ENCODE results near the gene DISP3. TPM values are rescaled to one million over a fixed set of nuclear protein-coding genes. Genes with fewer than 3 reads are reported as not detected.

Gene DISP3
- total and polyA plus RNA-seq, 9 of the 15 experiments (the other 6 are each of a cell fraction or from before 2014, with no cell fraction given), result 0.03 to 0.19 (median 0.15) TPM; not detected in 5

GRCh38 chr1:11471473-11471872, 7.5 kb upstream of the DISP3 start:
- Histone ChIP-seq H3K9me1 (ENCODE audit: control insufficient read depth, insufficient read depth, low read length) (no peaks in the 10 kb centered on the region), H3K79me2 (ENCODE audit: control insufficient read depth, insufficient read depth, low read length) (no peaks in the 10 kb centered on the region), H3K36me3 (ENCODE audit: control insufficient read depth, insufficient read depth, low read length) (no peaks in the 10 kb centered on the region), H3K9ac (ENCODE audit: insufficient read depth in 1 of 2, low read depth in 2 of 2, low read length in 2 of 2) (no peak overlapping the region), H3K9me3 (replicated peaks; ENCODE audit: control insufficient read depth, insufficient read depth, low read depth, low read length) (no peaks in the 10 kb centered on the region), H3K4me3 (no peak overlapping the region), H4K20me1 (replicated peaks; ENCODE audit: control insufficient read depth, insufficient read depth, low read length) (peaks cover 13% of the 10 kb centered on the region), H3K27ac (ENCODE audit: extremely low read depth, low read depth, low read length) (no peak overlapping the region), H3K4me1 (replicated peaks in 1 of 2; ENCODE audit: control insufficient read depth in 2 of 2, insufficient read depth in 2 of 2, low read length in 2 of 2) (no peaks in the 10 kb centered on the region), H2AFZ (ENCODE audit: low read depth, low read length) (no peak overlapping the region), H3K4me2 (ENCODE audit: insufficient read depth, low read length) (no peak overlapping the region), H3K27me3 (ENCODE audit: control insufficient read depth in 2 of 2, insufficient read depth in 2 of 2, low read length in 2 of 2) (no peaks in the 10 kb centered on the region; a peak in 2 of 5 replicates)
- no peak for FAIRE-seq
- WGBS (ENCODE audit: insufficient coverage, low coverage, missing lambda C conversion rate), result 11% methylated on average over 1 of the region's 1 CpG
- no peak for ATAC-seq
- intact Hi-C loops (cut with micrococcal nuclease) (loop anchor here (5.0 kb wide), 1 partner anchor 171 kb away; no protein-coding TSS in a partner anchor), in situ Hi-C loops (cut with MboI) (no loop called here)
- TF ChIP-seq SREBF2 (CRISPR knock-in tag; IDR thresholded peaks at IDR 0.05), result no peak
- no peak for TF ChIP-seq SETDB1 (IDR thresholded peaks at IDR 0.05; ENCODE audit: low read length)
- no peak for TF ChIP-seq ZNF717 (CRISPR knock-in tag; IDR thresholded peaks at IDR 0.05)
- TF ChIP-seq ZNF263 (CRISPR knock-in tag; IDR thresholded peaks at IDR 0.05; ENCODE audit: borderline replicate concordance), result peak; percentile 53; the same call in 1 of the 2 replicates
- TF ChIP-seq ZNF232 (CRISPR knock-in tag; IDR thresholded peaks at IDR 0.05), result no peak
- no peak for TF ChIP-seq JUND (IDR thresholded peaks at IDR 0.05; ENCODE audit: borderline replicate concordance, low read depth, low read length)
- TF ChIP-seq JUND (tag; IDR thresholded peaks at IDR 0.05; ENCODE audit: borderline replicate concordance, low read depth, low read length), result no peak
- CTCF ChIA-PET (ENCODE audit: low intra/inter-chr PET ratio), result no interaction called here
- POLR2A ChIA-PET, result interaction anchor here (0.6 kb wide), 1 partner anchor 154 kb away, joined by 3 read pairs; no protein-coding TSS in a partner anchor
- no peak for DNase-seq (ENCODE audit: extremely low read depth in 1 of 4, low spot score in 3 of 4)
- BruUV-seq (replicated peaks), result no TSS peak

- intact Hi-C loops (cut with micrococcal nuclease), result loop anchor here (5.0 kb wide), 1 partner anchor 170 kb away; no protein-coding TSS in a partner anchor
- TF ChIP-seq ELF4 (CRISPR knock-in tag; IDR thresholded peaks at IDR 0.05), result no peak
- TF ChIP-seq SRSF9 (IDR thresholded peaks at IDR 0.05; ENCODE audit: borderline replicate concordance, low read depth, low read length), result no peak
- peak; percentile 70 for TF ChIP-seq RBM25 (IDR thresholded peaks at IDR 0.05; ENCODE audit: low read depth, low read length, severe bottlenecking)
- no peak for TF ChIP-seq NR4A1 (CRISPR knock-in tag; IDR thresholded peaks at IDR 0.05)
- TF ChIP-seq NR4A1 (tag; IDR thresholded peaks at IDR 0.05), result no peak
- no peak for TF ChIP-seq ARID3A (IDR thresholded peaks at IDR 0.05; ENCODE audit: borderline replicate concordance, low read depth, low read length)
- no peak for TF ChIP-seq NRF1 (conservative IDR thresholded peaks at IDR 0.05 in 1 of 2, IDR thresholded peaks at IDR 0.05 in 1 of 2)
Observed at GRCh38 chr1:11472284-11472683, 6.7 kb upstream of the DISP3 start.

More at GRCh38 chr1:11472284-11472683, 6.7 kb upstream of the DISP3 start:
- Histone ChIP-seq H3K4me3 (no peak overlapping the region), H3K9me3 (replicated peaks; ENCODE audit: control insufficient read depth, insufficient read depth, low read depth, low read length) (no peaks in the 10 kb centered on the region), H4K20me1 (replicated peaks; ENCODE audit: control insufficient read depth, insufficient read depth, low read length) (peaks cover 13% of the 10 kb centered on the region), H3K4me1 (replicated peaks in 1 of 2; ENCODE audit: control insufficient read depth in 2 of 2, insufficient read depth in 2 of 2, low read length in 2 of 2) (no peaks in the 10 kb centered on the region), H2AFZ (ENCODE audit: low read depth, low read length) (no peak overlapping the region), H3K27me3 (ENCODE audit: control insufficient read depth in 2 of 2, insufficient read depth in 2 of 2, low read length in 2 of 2) (no peaks in the 10 kb centered on the region; a peak in 2 of 5 replicates), H3K27ac (ENCODE audit: extremely low read depth, low read depth, low read length) (no peak overlapping the region), H3K36me3 (ENCODE audit: control insufficient read depth, insufficient read depth, low read length) (no peaks in the 10 kb centered on the region), H3K9me1 (ENCODE audit: control insufficient read depth, insufficient read depth, low read length) (no peaks in the 10 kb centered on the region), H3K79me2 (ENCODE audit: control insufficient read depth, insufficient read depth, low read length) (no peaks in the 10 kb centered on the region), H3K9ac (ENCODE audit: insufficient read depth in 1 of 2, low read depth in 2 of 2, low read length in 2 of 2) (no peak overlapping the region), H3K4me2 (ENCODE audit: insufficient read depth, low read length) (no peak overlapping the region)
- CTCF ChIA-PET (ENCODE audit: low intra/inter-chr PET ratio), result no interaction called here
- POLR2A ChIA-PET, result interaction anchor here (0.6 to 1.2 kb wide), 3 partner anchors 11 to 154 kb away, joined by 3 read pairs; no protein-coding TSS in a partner anchor
- in situ Hi-C loops (cut with MboI), result no loop called here
- ATAC-seq (no peak), DNase-seq (ENCODE audit: extremely low read depth in 1 of 4, low spot score in 3 of 4) (no peak), FAIRE-seq (no peak)
- BruUV-seq (replicated peaks), result no TSS peak
- 0% methylated on average over 2 of the region's 2 CpGs for WGBS (ENCODE audit: insufficient coverage, low coverage, missing lambda C conversion rate)
